ENCODE measurements around the gene SPPL3. TPM values are rescaled to one million over a fixed set of nuclear protein-coding genes. Genes with fewer than 3 reads are reported as not detected.

Gene SPPL3
- total RNA-seq, 1 donor from 2014 or later: 25.8 TPM

- no peak overlapping the region for H2AFZ ChIP-seq (replicated peaks)
- Mint-ChIP-seq H3K36me3 (no peaks in the 10 kb centered on the region), H3K27me3 (ENCODE audit: insufficient read depth, low read depth) (peaks cover 2% of the 10 kb centered on the region), H3K9me3 (no peaks in the 10 kb centered on the region), H3K4me3 (no peak overlapping the region), H3K27ac (no peak overlapping the region), H3K4me1 (peaks cover 11% of the 10 kb centered on the region)
- H3K79me2 ChIP-seq (ENCODE audit: low read depth): peaks cover 70% of the 10 kb centered on the region
- H3K9ac ChIP-seq: no peak overlapping the region
- peaks cover 8% of the 10 kb centered on the region for H3F3A ChIP-seq (ENCODE audit: low read depth)
- no peak for DNase-seq (ENCODE audit: low spot score)
- H3K4me1 ChIP-seq: peaks cover 9% of the 10 kb centered on the region
- peaks cover 32% of the 10 kb centered on the region for H4K20me1 ChIP-seq (ENCODE audit: low read depth)
- TF ChIP-seq EZH2phosphoT487 (IDR thresholded peaks at IDR 0.05): no peak
- no peak for TF ChIP-seq CTCF (IDR thresholded peaks at IDR 0.05)
- no peak for TF ChIP-seq EZH2 (IDR thresholded peaks at IDR 0.05)
- H3K9me3 ChIP-seq (ENCODE audit: low read depth): no peaks in the 10 kb centered on the region
- no peak overlapping the region for H3K27ac ChIP-seq
- no peak overlapping the region for H3K4me3 ChIP-seq
- H3K27me3 ChIP-seq: no peaks in the 10 kb centered on the region
- no peaks in the 10 kb centered on the region for H3K36me3 ChIP-seq
- H3K4me2 ChIP-seq: no peak overlapping the region
Measured at GRCh38 chr12:120830052-120830940, 73.9 kb downstream of the SPPL3 start.

- Histone ChIP-seq H3K4me1 (peaks cover 19% of the 10 kb centered on the region), H3K4me2 (no peak overlapping the region), H3K79me2 (ENCODE audit: low read depth) (peaks cover 74% of the 10 kb centered on the region), H3K4me3 (no peak overlapping the region), H3K27me3 (no peaks in the 10 kb centered on the region), H3K27ac (no peak overlapping the region), H4K20me1 (ENCODE audit: low read depth) (peaks cover 31% of the 10 kb centered on the region), H3K36me3 (no peaks in the 10 kb centered on the region), H3F3A (ENCODE audit: low read depth) (peaks cover 21% of the 10 kb centered on the region), H2AFZ (replicated peaks) (no peak overlapping the region), H3K9me3 (ENCODE audit: low read depth) (no peaks in the 10 kb centered on the region), H3K9ac (no peak overlapping the region)
- no peak for DNase-seq (ENCODE audit: low spot score)
- H3K27ac Mint-ChIP-seq: no peak overlapping the region
- H3K4me3 Mint-ChIP-seq: no peak overlapping the region
- no peaks in the 10 kb centered on the region for H3K9me3 Mint-ChIP-seq
- no peaks in the 10 kb centered on the region for H3K36me3 Mint-ChIP-seq
- TF ChIP-seq CTCF (IDR thresholded peaks at IDR 0.05) (no peak), EZH2 (IDR thresholded peaks at IDR 0.05) (no peak), EZH2phosphoT487 (IDR thresholded peaks at IDR 0.05) (no peak)
- peaks cover 27% of the 10 kb centered on the region for H3K4me1 Mint-ChIP-seq
- no peaks in the 10 kb centered on the region for H3K27me3 Mint-ChIP-seq (ENCODE audit: insufficient read depth, low read depth)
Measured at GRCh38 chr12:120826335-120826734, 77.8 kb downstream of the SPPL3 start.

- Mint-ChIP-seq H3K27me3 (ENCODE audit: insufficient read depth, low read depth) (no peaks in the 10 kb centered on the region), H3K9me3 (no peaks in the 10 kb centered on the region), H3K36me3 (no peaks in the 10 kb centered on the region), H3K4me1 (peaks cover 20% of the 10 kb centered on the region), H3K27ac (no peak overlapping the region), H3K4me3 (no peak overlapping the region)
- Histone ChIP-seq H3K79me2 (ENCODE audit: low read depth) (peaks cover 81% of the 10 kb centered on the region), H3F3A (ENCODE audit: low read depth) (peaks cover 13% of the 10 kb centered on the region), H4K20me1 (ENCODE audit: low read depth) (peaks cover 31% of the 10 kb centered on the region), H3K27ac (no peak overlapping the region), H3K27me3 (no peaks in the 10 kb centered on the region), H3K4me3 (no peak overlapping the region), H3K36me3 (no peaks in the 10 kb centered on the region), H3K4me2 (no peak overlapping the region), H3K4me1 (peaks cover 16% of the 10 kb centered on the region), H3K9ac (no peak overlapping the region), H3K9me3 (ENCODE audit: low read depth) (no peaks in the 10 kb centered on the region), H2AFZ (replicated peaks) (no peak overlapping the region)
- DNase-seq (ENCODE audit: low spot score): no peak
- TF ChIP-seq CTCF (IDR thresholded peaks at IDR 0.05) (no peak), EZH2 (IDR thresholded peaks at IDR 0.05) (no peak), EZH2phosphoT487 (IDR thresholded peaks at IDR 0.05) (no peak)
Measured at GRCh38 chr12:120825337-120825736, 78.8 kb downstream of the SPPL3 start.
